Ishikawa (cell line): ENCODE data around the gene WNK2.

ENCODE experiments used
- CEBPB ChIP-seq: IDR thresholded peaks from 2 replicates; pipeline ENCODE4 v1.6.1; 2012
- CREB1 ChIP-seq: IDR thresholded peaks from 2 replicates; pipeline ENCODE4 v1.6.1; 2012; ENCODE audit warnings: low read depth
- EGR1 ChIP-seq: IDR thresholded peaks from 2 replicates; pipeline ENCODE4 v1.6.1; 2012
- EP300 ChIP-seq: IDR thresholded peaks from 2 replicates; pipeline ENCODE4 v1.6.1; 2012; ENCODE audit warnings: borderline replicate concordance
- FOXM1 ChIP-seq: IDR thresholded peaks from 2 replicates; pipeline ENCODE4 v1.6.1; 2012; ENCODE audit warnings: low read depth, borderline replicate concordance
- NFIC ChIP-seq: IDR thresholded peaks from 2 replicates; pipeline ENCODE4 v1.6.1; 2012
- RAD21 ChIP-seq: IDR thresholded peaks from 2 replicates; pipeline ENCODE4 v1.6.1; 2012; ENCODE audit warnings: low read depth
- TAF1 ChIP-seq: IDR thresholded peaks from 2 replicates; pipeline ENCODE4 v1.6.1; 2012; ENCODE audit warnings: low read depth, mild to moderate bottlenecking
- TCF12 ChIP-seq: IDR thresholded peaks from 2 replicates; pipeline ENCODE4 v1.6.1; 2012; ENCODE audit warnings: low read depth
- TEAD4 ChIP-seq: IDR thresholded peaks from 2 replicates; pipeline ENCODE4 v1.6.1; 2012
- YY1 ChIP-seq: IDR thresholded peaks from 2 replicates; pipeline ENCODE4 v1.6.1; 2012; ENCODE audit warnings: low read depth
- ZBTB7A ChIP-seq: IDR thresholded peaks from 2 replicates; pipeline ENCODE4 v1.6.1; 2012; ENCODE audit warnings: low read depth
- TF ChIP-seq, protein P1 (sequence below): IDR thresholded peaks from 2 replicates; pipeline ENCODE4 v1.6.1; 2012
- TF ChIP-seq, protein P2 (sequence below): IDR thresholded peaks from 2 replicates; pipeline ENCODE4 v1.6.1; 2012
- TF ChIP-seq, protein P3 (sequence below): IDR thresholded peaks from 2 replicates; pipeline ENCODE4 v1.6.1; 2012; ENCODE audit warnings: low read depth, mild to moderate bottlenecking

The WNK2 gene

DNA sequence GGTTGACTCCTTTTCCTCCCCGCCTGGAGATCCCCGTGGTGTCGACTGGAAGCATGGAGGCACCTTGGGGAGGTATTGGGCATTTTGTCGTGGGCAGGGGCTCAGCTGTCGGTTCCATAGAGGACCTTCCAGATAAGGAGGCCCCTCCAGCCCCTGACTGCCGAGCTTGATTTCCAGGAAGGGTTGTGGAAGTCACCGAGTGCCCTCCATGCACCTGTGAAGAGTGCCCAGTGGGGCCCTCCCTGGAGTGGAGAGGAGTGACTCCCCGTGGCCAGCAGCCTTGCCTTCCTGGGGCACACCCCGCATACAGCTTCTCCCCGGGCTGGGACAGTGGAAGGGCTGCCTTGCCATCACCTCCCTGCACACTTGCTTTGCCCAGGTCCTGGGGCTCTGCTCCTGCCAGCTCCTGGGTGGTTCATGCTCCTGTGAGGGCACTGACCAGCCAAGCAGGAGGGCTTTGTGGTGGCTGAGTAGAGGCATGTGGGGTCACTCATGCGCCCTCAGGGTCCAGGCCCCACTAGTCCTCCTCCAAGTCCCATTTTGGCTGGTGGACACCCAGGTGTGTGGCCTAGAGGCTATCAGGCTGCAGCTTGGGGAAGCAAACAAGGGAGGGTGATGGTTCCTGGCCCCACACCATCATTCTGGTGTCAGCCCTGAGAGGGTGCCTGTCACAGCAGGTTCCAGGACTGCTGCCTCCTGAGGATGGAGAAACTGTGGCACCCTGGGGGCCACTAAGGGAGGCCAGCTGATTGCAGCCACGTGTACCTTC is 133.0 kb downstream of the WNK2 start:
- TF ChIP-seq YY1 (no peak), CREB1 (no peak), TEAD4 (no peak), CEBPB (no peak), ZBTB7A (no peak), TAF1 (no peak), TCF12 (no peak), NFIC (no peak), EP300 (no peak), RAD21 (no peak), EGR1 (no peak), FOXM1 (no peak)
- TF ChIP-seq, protein P1, sequence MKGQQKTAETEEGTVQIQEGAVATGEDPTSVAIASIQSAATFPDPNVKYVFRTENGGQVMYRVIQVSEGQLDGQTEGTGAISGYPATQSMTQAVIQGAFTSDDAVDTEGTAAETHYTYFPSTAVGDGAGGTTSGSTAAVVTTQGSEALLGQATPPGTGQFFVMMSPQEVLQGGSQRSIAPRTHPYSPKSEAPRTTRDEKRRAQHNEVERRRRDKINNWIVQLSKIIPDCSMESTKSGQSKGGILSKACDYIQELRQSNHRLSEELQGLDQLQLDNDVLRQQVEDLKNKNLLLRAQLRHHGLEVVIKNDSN: no peak
- TF ChIP-seq, protein P2, sequence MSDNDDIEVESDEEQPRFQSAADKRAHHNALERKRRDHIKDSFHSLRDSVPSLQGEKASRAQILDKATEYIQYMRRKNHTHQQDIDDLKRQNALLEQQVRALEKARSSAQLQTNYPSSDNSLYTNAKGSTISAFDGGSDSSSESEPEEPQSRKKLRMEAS: no peak
- TF ChIP-seq, protein P3, sequence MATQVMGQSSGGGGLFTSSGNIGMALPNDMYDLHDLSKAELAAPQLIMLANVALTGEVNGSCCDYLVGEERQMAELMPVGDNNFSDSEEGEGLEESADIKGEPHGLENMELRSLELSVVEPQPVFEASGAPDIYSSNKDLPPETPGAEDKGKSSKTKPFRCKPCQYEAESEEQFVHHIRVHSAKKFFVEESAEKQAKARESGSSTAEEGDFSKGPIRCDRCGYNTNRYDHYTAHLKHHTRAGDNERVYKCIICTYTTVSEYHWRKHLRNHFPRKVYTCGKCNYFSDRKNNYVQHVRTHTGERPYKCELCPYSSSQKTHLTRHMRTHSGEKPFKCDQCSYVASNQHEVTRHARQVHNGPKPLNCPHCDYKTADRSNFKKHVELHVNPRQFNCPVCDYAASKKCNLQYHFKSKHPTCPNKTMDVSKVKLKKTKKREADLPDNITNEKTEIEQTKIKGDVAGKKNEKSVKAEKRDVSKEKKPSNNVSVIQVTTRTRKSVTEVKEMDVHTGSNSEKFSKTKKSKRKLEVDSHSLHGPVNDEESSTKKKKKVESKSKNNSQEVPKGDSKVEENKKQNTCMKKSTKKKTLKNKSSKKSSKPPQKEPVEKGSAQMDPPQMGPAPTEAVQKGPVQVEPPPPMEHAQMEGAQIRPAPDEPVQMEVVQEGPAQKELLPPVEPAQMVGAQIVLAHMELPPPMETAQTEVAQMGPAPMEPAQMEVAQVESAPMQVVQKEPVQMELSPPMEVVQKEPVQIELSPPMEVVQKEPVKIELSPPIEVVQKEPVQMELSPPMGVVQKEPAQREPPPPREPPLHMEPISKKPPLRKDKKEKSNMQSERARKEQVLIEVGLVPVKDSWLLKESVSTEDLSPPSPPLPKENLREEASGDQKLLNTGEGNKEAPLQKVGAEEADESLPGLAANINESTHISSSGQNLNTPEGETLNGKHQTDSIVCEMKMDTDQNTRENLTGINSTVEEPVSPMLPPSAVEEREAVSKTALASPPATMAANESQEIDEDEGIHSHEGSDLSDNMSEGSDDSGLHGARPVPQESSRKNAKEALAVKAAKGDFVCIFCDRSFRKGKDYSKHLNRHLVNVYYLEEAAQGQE: no peak

DNA sequence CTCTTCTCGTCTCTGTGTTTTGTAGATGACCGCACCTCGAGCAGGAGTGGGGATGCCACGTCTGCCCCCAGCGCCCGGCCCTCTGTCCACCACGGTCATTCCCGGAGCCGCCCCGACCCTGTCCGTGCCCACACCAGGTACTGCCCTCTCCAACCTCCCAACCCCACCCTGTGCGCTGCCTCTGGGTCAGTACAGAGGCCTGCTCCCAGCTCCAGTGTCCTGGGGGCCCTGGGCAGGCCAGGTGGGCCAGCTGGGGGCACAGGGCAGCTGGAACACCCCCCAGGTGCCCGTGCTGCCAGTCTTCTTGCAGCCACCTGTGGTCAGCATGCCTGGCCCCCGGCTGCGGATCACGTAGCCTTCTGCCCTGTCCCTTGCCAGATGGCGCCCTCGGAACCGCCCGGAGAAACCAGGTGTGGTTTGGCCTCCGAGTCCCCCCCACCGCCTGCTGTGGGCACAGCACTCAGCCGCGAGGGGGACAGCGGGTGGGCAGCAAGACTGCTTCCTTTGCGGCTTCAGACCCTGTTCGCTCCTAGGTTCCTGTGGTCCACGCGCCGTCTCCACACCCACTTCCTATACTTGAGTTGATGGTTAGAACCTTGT is 133.7 kb downstream of the WNK2 start:
- TF ChIP-seq, protein P1: no peak
- TF ChIP-seq CEBPB (no peak), EP300 (no peak), CREB1 (no peak), NFIC (no peak), YY1 (no peak), EGR1 (no peak)
- TF ChIP-seq, protein P3: no peak

DNA sequence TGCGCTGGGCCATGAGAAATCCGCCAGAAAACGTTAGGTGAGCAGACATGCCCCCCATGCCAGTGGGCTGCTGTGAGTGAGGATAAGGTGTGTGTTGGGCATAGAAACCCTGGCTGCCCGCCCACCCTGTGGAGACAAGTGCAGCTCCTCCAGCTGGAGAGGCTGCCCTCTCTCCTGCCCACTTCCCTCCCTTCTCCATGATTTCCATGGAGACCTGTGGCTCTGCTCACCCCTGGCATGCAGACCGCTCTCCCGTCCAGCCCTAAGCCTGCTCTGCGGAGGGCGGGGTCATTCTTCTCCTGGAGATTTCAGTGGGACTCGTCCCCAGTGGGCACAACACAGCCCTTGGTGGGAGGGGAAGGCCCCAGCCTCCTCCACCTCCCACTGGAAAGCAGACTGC is 134.5 kb downstream of the WNK2 start:
- no peak for TF ChIP-seq CEBPB
- TF ChIP-seq, protein P1: no peak
- TF ChIP-seq, protein P3: no peak
- no peak for TF ChIP-seq YY1
- no peak for TF ChIP-seq EP300
- no peak for TF ChIP-seq TEAD4
- TF ChIP-seq NFIC: no peak
- TF ChIP-seq EGR1: no peak
- TF ChIP-seq CREB1: no peak
- TF ChIP-seq FOXM1: no peak
- no peak for TF ChIP-seq TAF1
- TF ChIP-seq, protein P2: no peak
- TF ChIP-seq ZBTB7A: no peak
- no peak for TF ChIP-seq TCF12
